CD4-positive, alpha-beta T cell treated with Interleukin-10 for 1 hour (primary cell): Measurements from ENCODE around the gene ACTN4.

Experiments used
- DNase-seq: peaks from one replicate; pipeline ENCODE4 v3.0.0-alpha.2; 2020

Gene ACTN4

GRCh38 chr19:38713227-38713649 is 65.8 kb downstream of the ACTN4 start:
- DNase-seq: no peak

GRCh38 chr19:38713865-38714264 is 66.4 kb downstream of the ACTN4 start:
- no peak for DNase-seq

- DNase-seq: no peak
Measured at GRCh38 chr19:38714354-38714778, 66.9 kb downstream of the ACTN4 start.

- DNase-seq: no peak
Measured at GRCh38 chr19:38715555-38715954, 68.1 kb downstream of the ACTN4 start.

- no peak for DNase-seq
Measured at GRCh38 chr19:38717051-38717450, 69.6 kb downstream of the ACTN4 start.

- no peak for DNase-seq
Measured at GRCh38 chr19:38717855-38718254, 70.4 kb downstream of the ACTN4 start.

- DNase-seq: no peak
Measured at GRCh38 chr19:38718747-38719543, 71.5 kb downstream of the ACTN4 start.

- DNase-seq: no peak
Measured at GRCh38 chr19:38719761-38720558, 72.5 kb downstream of the ACTN4 start.

GRCh38 chr19:38720559-38721236 is 73.2 kb downstream of the ACTN4 start:
- DNase-seq: no peak

- DNase-seq: no peak
Measured at GRCh38 chr19:38721496-38721895, 74.0 kb downstream of the ACTN4 start.

GRCh38 chr19:38721979-38722773 is 74.7 kb downstream of the ACTN4 start:
- DNase-seq: no peak

GRCh38 chr19:38722947-38723605 is 75.6 kb downstream of the ACTN4 start:
- DNase-seq: no peak

- no peak for DNase-seq
Measured at GRCh38 chr19:38723606-38723965, 76.1 kb downstream of the ACTN4 start.

GRCh38 chr19:38723990-38724854 is 76.8 kb downstream of the ACTN4 start:
- no peak for DNase-seq

- no peak for DNase-seq
Measured at GRCh38 chr19:38725469-38726283, 78.2 kb downstream of the ACTN4 start.

GRCh38 chr19:38726284-38726673 is 78.8 kb downstream of the ACTN4 start:
- no peak for DNase-seq

- DNase-seq: peak; percentile 41
Measured at GRCh38 chr19:38726761-38727301, 79.4 kb downstream of the ACTN4 start.

- DNase-seq: no peak
Measured at GRCh38 chr19:38727306-38727867, 79.9 kb downstream of the ACTN4 start.

- no peak for DNase-seq
Measured at GRCh38 chr19:38727868-38728660, 80.6 kb downstream of the ACTN4 start.
